Fibroblast of villous mesenchyme (primary cell): ENCODE results near the gene USP12. TPM values are rescaled to one million over a fixed set of nuclear protein-coding genes. Genes with fewer than 3 reads are reported as not detected.

Source experiments
- DNase-seq: peaks from one replicate; pipeline ENCODE4 v3.0.0-alpha.2; 2010; ENCODE audit warnings: low read depth
- H3K4me3 ChIP-seq: 2 replicates; pipeline ENCODE4 v1.5.1; 2011; ENCODE audit warnings: low read depth, mild to moderate bottlenecking, low read length
- CTCF ChIP-seq: IDR thresholded peaks from 2 replicates; pipeline ENCODE4 v1.5.1; 2012; ENCODE audit warnings: low read depth, mild to moderate bottlenecking, low read length; ENCODE audit not compliant: insufficient read depth
- total RNA-seq: library from RNA; depleted of rRNA; stranded (reverse); fragments of >200 nt; gene quantifications from 2 replicates; pipeline ENCODE4 v1.2.3, GENCODE V29; 2012

USP12 gene
- total RNA-seq, 1 donor = 19.0 TPM

- H3K4me3 ChIP-seq = no peak overlapping the region
- no peak for TF ChIP-seq CTCF
- no peak for DNase-seq
Measured at GRCh38 chr13:27140060-27140459, 31.6 kb downstream of the USP12 start.

DNA sequence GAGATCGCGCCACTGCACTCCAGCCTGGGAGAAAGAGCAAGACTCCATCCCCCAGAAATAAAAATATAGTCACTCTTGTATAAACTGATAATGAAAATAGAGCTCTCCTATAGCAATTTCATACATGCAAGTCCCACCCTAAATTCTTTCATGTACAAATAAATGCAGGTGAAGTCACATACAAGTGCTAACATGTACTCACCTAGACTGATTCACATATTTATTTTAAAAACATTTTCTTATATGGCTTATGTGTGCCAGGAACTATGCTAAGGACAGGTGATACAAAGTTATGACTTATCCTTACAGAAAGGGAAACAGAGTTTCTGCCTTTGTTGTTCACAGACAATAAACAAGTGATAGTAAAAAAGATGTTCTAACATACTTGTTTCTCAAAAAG lies 32.0 kb downstream of the USP12 start:
- DNase-seq = no peak
- TF ChIP-seq CTCF = no peak
- no peak overlapping the region for H3K4me3 ChIP-seq

DNA sequence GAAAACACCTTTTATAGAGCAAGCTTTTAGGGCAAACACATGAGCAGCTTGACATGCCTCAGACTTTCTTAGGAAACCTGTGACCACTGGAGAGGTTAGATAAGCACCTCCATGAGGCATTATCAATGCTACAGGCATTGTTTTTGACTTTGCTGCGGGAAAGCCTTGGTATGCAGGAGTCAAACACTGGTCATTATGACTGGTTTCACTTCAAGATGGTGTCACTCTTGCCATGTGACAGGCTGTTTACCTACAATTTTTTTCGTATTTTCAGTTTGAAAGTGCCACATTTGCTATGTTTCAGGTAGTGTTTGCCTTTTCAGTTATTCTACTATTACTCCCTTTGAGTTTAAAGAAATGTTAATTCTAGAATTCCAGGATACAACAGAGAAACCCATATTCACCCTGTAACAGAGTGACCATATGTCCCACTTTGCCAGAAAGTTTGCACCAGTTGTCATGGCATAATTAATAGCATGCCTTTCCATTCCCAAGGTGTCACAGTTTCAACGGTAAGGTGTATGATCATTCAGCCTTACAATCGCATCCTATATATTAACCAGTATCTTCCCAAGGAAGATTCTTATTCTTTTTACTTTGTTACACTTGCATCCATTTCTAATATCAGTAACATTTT lies 33.0 kb downstream of the USP12 start:
- DNase-seq = no peak
- H3K4me3 ChIP-seq = no peak overlapping the region

DNA sequence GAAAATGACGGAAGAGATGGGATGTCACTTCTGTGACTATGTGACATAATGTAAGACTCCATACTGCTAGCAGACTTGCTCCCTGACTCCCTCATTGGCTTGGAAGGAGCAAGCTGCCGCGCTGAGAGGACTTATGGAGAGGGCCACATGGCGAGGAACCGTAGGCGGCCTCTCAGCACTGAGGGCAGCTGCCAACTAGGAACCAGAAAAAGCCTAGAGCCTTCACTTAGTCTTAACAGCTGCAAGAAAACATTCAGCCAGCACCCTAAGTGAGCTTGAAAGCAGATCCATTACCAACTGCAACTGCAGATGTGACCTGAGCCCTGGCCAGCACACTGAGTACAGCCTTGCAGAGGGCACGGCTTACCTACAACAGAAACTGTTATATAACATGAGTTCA lies 33.9 kb downstream of the USP12 start:
- no peak for TF ChIP-seq CTCF
- no peak overlapping the region for H3K4me3 ChIP-seq
- DNase-seq = no peak

More for the DNA sequence above, 33.0 kb downstream of the USP12 start:
- TF ChIP-seq CTCF = no peak

- H3K4me3 ChIP-seq = no peak overlapping the region
- no peak for DNase-seq
- TF ChIP-seq CTCF = no peak
Measured at GRCh38 chr13:27135023-27135422, 36.6 kb downstream of the USP12 start.

DNA sequence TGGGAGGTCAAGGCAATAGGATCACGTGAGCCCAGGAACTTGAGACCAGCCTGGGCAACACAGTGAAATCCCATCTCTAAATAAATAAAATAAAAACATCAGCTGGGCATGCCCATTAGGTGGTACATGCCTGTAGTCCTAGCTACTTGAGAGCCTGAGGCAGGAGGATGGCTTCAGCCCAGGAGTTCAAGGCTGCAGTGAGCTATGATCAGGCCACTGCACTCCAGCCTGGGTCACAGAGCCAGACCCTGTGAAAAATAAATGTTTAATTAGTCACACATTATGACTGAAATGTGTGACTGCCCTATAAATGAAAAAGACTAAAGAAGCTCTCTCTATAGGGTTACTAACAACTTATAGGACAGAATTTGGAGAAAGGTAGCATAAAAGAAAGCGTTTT lies 37.7 kb downstream of the USP12 start:
- no peak for TF ChIP-seq CTCF
- no peak overlapping the region for H3K4me3 ChIP-seq
- DNase-seq = no peak

DNA sequence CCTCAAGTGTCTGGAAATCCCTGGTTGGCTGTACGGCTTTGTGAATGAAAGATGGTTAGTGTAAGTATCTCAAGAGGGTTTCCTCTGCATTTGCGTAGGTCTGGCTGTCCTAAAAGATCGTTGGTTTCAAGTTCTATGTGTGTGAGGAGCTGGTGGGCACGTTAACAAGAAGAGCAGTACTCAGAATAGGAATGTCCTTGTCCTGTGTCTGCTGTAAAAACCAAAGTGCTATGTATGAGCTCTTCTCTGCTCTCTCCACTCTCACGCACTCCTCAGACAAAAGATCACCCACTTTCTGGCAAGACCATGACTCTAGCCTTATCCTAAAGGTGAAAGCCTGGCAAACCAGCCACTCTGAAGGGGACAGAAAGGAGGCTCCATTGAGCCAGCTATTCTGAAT lies 39.1 kb downstream of the USP12 start:
- no peak overlapping the region for H3K4me3 ChIP-seq
- DNase-seq = no peak
- no peak for TF ChIP-seq CTCF
